GM21360 (cell line): ENCODE measurements around the gene EBF4.

Experiments used
- ATAC-seq: cut with Tn5 transposase; IDR thresholded peaks from one replicate; pipeline ENCODE4 v1.9.1; 2021; ENCODE audit warnings: mild to moderate bottlenecking, moderate library complexity; ENCODE audit not compliant: unreplicated experiment

Gene EBF4

GRCh38 chr20:2741881-2742280 is 49.3 kb downstream of the EBF4 start:
- no peak for ATAC-seq

- no peak for ATAC-seq
Observed at GRCh38 chr20:2742431-2742830, 49.9 kb downstream of the EBF4 start.

GRCh38 chr20:2742934-2743559 is 50.5 kb downstream of the EBF4 start:
- ATAC-seq: no peak

GRCh38 chr20:2745060-2745910 is 52.7 kb downstream of the EBF4 start:
- ATAC-seq: no peak

- ATAC-seq: no peak
Observed at GRCh38 chr20:2745936-2746635, 53.5 kb downstream of the EBF4 start.

- ATAC-seq: no peak
Observed at GRCh38 chr20:2746636-2747265, 54.2 kb downstream of the EBF4 start.

- no peak for ATAC-seq
Observed at GRCh38 chr20:2747676-2748235, 55.2 kb downstream of the EBF4 start.

- ATAC-seq: no peak
Observed at GRCh38 chr20:2748551-2749342, 56.2 kb downstream of the EBF4 start.

GRCh38 chr20:2749343-2749950 is 56.9 kb downstream of the EBF4 start:
- ATAC-seq: no peak

- ATAC-seq: no peak
Observed at GRCh38 chr20:2749951-2750490, 57.4 kb downstream of the EBF4 start.

- no peak for ATAC-seq
Observed at GRCh38 chr20:2750491-2751251, 58.1 kb downstream of the EBF4 start.

GRCh38 chr20:2751347-2751877 is 58.8 kb downstream of the EBF4 start:
- ATAC-seq: no peak

- no peak for ATAC-seq
Observed at GRCh38 chr20:2751878-2752566, 59.4 kb downstream of the EBF4 start.

GRCh38 chr20:2752567-2753460 is 60.2 kb downstream of the EBF4 start:
- ATAC-seq: no peak

GRCh38 chr20:2753461-2754040 is 61.0 kb downstream of the EBF4 start:
- ATAC-seq: no peak

- no peak for ATAC-seq
Observed at GRCh38 chr20:2754424-2754823, 61.8 kb downstream of the EBF4 start.
